Adrenal gland (tissue), 12 donors: Measurements from ENCODE around the gene CCDC88B. TPM values are rescaled to one million over a fixed set of nuclear protein-coding genes. Genes with fewer than 3 reads are reported as not detected.
"Not testable (repeated sequence)": the region's sequence is repeated elsewhere in the genome, so short reads cannot be mapped to it uniquely, and the experiment has no call there.

Experiments used
- DNase-seq, 7 donors: peaks; one replicate each; pipeline ENCODE4 v3.0.0-alpha.2; 2019 to 2020
- H3K27ac ChIP-seq, 5 donors: fragments of 200-600 bp; sonication (generic) in 4 of 5; 1 replicate in 3 of 5; 2 replicates in 2 of 5; pipeline versions ENCODE4 v1.5.1 to v1.8.0; 2016 to 2020; ENCODE audit warnings: mild to moderate bottlenecking in 1 of 5
- H3K27me3 ChIP-seq: fragments of 200-600 bp; 2 replicates; pipeline ENCODE4 v1.8.0; 2021
- H3K36me3 ChIP-seq, 2 donors: fragments of 200-600 bp; replicated peaks in 1 of 2; 1 replicate in 1 of 2; 2 replicates in 1 of 2; pipeline versions ENCODE4 v1.5.1 to v1.8.0; 2018 to 2022
- H3K4me1 ChIP-seq, 2 donors: fragments of 200-600 bp; replicated peaks in 1 of 2; 1 replicate in 1 of 2; 2 replicates in 1 of 2; pipeline versions ENCODE4 v1.5.1 to v1.8.0; 2018 to 2021
- H3K4me3 ChIP-seq, 4 donors: fragments of 200-600 bp; sonication (generic) in 3 of 4; one replicate each; pipeline ENCODE4 v1.5.1; 2016 to 2018
- H3K9me3 ChIP-seq, 3 donors: fragments of 200-600 bp; sonication (generic) in 1 of 3; replicated peaks in 1 of 3; 1 replicate in 2 of 3; 2 replicates in 1 of 3; pipeline versions ENCODE4 v1.5.1 to v1.8.0; 2016 to 2021
- POLR2A ChIP-seq, 2 donors: fragments of 450-650 bp; IDR thresholded peaks; one replicate each; pipeline ENCODE4 v1.6.1; 2017; ENCODE audit warnings: antibody characterized with exemption in 2 of 2, mild to moderate bottlenecking in 2 of 2, moderate library complexity in 1 of 2
- WGBS, 4 donors: extraction: QIAGEN DNeasy Blood & Tissue Kit in 2 of 4; methylation state at CpG; one replicate each; pipeline versions ENCODE4 v1.1.5 to v1.1.7; 2013 to 2017; 5-methylcytosine and 5-hydroxymethylcytosine counted together
- intact Hi-C, 2 donors: fragments of 100-400 bp; cut with DNase I; formaldehyde crosslinking; loops; one replicate each; pipeline versions ENCODE4 v1.14.1 to v1.15.0; 2022 to 2023
- polyA plus RNA-seq, 3 donors: library from polyadenylated mRNA; stranded (reverse); fragments of 200-250 nt in 2 of 3; fragments of 350-450 nt in 1 of 3; fragmentation: Illumina TruSeq in 1 of 3; extraction: RNeasy Lipid Tissue Mini Kit (QIAGEN cat#74804) in 1 of 3; gene quantifications; one replicate each; pipeline ENCODE4 v1.2.3, GENCODE V29; 2013 to 2014
- total RNA-seq, 9 donors: library from RNA; depleted of rRNA in 4 of 9; stranded (reverse); fragments of >200 nt in 4 of 9; fragments of 120-200 nt in 1 of 9; fragmentation: NEBNext Ultra II Directional in 1 of 9; extraction: Animal tissue kit (Norgen Biotek cat#: 25700) in 1 of 9; gene quantifications; one replicate each; pipeline versions ENCODE4 v1.1.0 to v1.2.4, GENCODE V29; 2013 to 2023
- TF ChIP-seq, protein P1 (sequence below), 6 experiments: fragments of 450-650 bp in 4 of 6; fragments of 200-600 bp in 2 of 6; sonication (generic) in 1 of 6; IDR thresholded peaks; 1 replicate in 5 of 6; 2 replicates in 1 of 6; pipeline versions ENCODE4 v1.5.1 to v1.8.0; 2016 to 2021; ENCODE audit warnings: antibody characterized with exemption in 6 of 6, mild to moderate bottlenecking in 2 of 6, moderate library complexity in 1 of 6
- donor health status: healthy with polysubstance abuse.
- donor health status: Bipolar disorder and iron deficiency.
- donor health status: DM: yes; HTN: yes; CAD: no.
- donor health status: DM: no; HTN: no; CAD: no.
- donor health status: DM: no; HTN: no; CAD: no.
- donor health status: DM: yes; HTN: yes; CAD: no.

The CCDC88B gene
- total and polyA plus RNA-seq, 12 donors: 5.1 to 143 (median 14.5) TPM

DNA sequence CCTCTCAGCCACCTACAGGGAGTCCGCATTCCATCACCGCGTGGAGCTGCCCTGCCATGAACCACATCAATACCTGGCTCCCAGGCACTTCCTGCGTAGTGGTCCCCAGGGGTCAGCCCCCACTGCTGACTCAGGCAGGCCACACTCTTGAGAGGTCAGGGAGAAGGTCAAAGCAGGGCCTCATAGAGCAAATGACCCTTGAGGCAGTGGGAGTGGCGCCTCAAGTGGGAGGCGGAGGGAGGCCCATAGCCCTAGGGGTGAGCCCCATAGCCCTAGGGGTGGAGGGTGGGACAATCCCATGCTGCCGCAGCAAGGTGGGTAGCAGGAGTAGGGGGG, 17.1 kb upstream of the CCDC88B start:
- intact Hi-C loops: no loop called here
- no peaks in the 10 kb centered on the region for H3K27me3 ChIP-seq
- H3K4me3 ChIP-seq: no peak overlapping the region
- H3K4me1 ChIP-seq: peaks cover 10 to 11% of the 10 kb centered on the region in 2 donors
- no peaks in the 10 kb centered on the region for H3K9me3 ChIP-seq
- H3K27ac ChIP-seq: peak overlapping the region in 1 of 5 donors; percentile 34
- 82 to 95% (median 85%) methylated on average over 3 to 7 of the region's 7 CpGs for WGBS, 4 donors
- H3K36me3 ChIP-seq: peaks cover 0 to 14% of the 10 kb centered on the region in 2 donors
- DNase-seq: peak in 1 of 7 donors; percentile 8
- TF ChIP-seq POLR2A (IDR thresholded peaks at IDR 0.05): no peak
- TF ChIP-seq, protein P1, sequence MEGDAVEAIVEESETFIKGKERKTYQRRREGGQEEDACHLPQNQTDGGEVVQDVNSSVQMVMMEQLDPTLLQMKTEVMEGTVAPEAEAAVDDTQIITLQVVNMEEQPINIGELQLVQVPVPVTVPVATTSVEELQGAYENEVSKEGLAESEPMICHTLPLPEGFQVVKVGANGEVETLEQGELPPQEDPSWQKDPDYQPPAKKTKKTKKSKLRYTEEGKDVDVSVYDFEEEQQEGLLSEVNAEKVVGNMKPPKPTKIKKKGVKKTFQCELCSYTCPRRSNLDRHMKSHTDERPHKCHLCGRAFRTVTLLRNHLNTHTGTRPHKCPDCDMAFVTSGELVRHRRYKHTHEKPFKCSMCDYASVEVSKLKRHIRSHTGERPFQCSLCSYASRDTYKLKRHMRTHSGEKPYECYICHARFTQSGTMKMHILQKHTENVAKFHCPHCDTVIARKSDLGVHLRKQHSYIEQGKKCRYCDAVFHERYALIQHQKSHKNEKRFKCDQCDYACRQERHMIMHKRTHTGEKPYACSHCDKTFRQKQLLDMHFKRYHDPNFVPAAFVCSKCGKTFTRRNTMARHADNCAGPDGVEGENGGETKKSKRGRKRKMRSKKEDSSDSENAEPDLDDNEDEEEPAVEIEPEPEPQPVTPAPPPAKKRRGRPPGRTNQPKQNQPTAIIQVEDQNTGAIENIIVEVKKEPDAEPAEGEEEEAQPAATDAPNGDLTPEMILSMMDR (IDR thresholded peaks at IDR 0.05): no peak

DNA sequence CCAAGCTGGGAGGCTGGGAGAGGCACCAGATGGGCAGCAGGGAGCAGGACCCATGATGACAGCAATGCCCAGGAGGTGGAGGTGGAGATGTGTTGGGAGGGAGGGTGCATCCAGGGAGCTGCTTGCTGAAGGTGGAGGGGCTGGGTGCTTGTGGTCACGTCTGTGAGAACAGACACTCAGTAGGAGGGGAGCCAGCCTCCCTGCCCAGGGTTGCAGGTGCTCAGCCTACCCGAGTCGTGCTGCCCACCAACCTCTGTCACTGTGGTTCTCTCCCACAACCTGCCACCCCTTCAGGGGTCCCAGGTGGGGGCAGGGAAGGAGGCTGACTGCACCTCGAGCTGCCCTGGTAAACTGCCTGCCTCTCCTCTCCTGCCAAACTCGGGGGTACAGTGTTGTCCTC, 16.6 kb upstream of the CCDC88B start:
- intact Hi-C loops: no loop called here
- WGBS, 4 donors: 42 to 70% (median 67%) methylated on average over 2 to 5 of the region's 5 CpGs
- Histone ChIP-seq H3K27me3 (no peaks in the 10 kb centered on the region), H3K9me3 (no peaks in the 10 kb centered on the region), H3K36me3 (peaks cover 0 to 14% of the 10 kb centered on the region in 2 donors), H3K4me3 (no peak overlapping the region), H3K4me1 (peaks cover 10 to 11% of the 10 kb centered on the region in 2 donors), H3K27ac (peak overlapping the region in 2 of 5 donors; percentile 34 to 44)
- DNase-seq: no peak
- TF ChIP-seq, protein P1 (IDR thresholded peaks at IDR 0.05): no peak
- TF ChIP-seq POLR2A (IDR thresholded peaks at IDR 0.05): no peak

DNA sequence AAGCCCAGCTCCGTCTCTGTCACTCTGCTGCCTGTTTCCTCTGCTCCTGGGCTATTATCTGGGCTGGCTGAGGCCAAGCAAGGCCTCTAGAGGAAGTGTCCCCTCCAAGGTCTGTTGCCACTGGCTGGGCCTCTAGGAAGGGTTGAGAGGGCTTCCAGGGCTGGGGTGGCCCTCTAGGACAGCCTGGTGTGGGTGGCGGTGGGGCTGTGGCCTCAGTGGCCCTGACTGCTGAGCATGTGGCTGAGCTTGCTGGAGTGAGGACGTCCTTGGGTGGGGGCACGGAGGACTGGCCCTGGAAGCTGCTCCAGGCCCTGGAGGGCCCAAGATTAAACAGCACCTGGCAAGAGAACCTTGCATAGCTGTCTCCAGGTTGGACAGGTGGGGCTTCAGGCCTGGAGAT, 16.0 kb upstream of the CCDC88B start:
- Histone ChIP-seq H3K27ac (peak overlapping the region in 4 of 5 donors; percentile 43 to 64 (median 46)), H3K36me3 (peaks cover 0 to 14% of the 10 kb centered on the region in 2 donors)
- WGBS, 4 donors: 49 to 78% (median 58%) methylated on average over 1 to 4 of the region's 4 CpGs
- H3K9me3 ChIP-seq, H3K27me3 ChIP-seq, H3K4me3 ChIP-seq, intact Hi-C loops, H3K4me1 ChIP-seq: not testable (repeated sequence)
- DNase-seq: peak in 2 of 7 donors; percentile 19 to 27

DNA sequence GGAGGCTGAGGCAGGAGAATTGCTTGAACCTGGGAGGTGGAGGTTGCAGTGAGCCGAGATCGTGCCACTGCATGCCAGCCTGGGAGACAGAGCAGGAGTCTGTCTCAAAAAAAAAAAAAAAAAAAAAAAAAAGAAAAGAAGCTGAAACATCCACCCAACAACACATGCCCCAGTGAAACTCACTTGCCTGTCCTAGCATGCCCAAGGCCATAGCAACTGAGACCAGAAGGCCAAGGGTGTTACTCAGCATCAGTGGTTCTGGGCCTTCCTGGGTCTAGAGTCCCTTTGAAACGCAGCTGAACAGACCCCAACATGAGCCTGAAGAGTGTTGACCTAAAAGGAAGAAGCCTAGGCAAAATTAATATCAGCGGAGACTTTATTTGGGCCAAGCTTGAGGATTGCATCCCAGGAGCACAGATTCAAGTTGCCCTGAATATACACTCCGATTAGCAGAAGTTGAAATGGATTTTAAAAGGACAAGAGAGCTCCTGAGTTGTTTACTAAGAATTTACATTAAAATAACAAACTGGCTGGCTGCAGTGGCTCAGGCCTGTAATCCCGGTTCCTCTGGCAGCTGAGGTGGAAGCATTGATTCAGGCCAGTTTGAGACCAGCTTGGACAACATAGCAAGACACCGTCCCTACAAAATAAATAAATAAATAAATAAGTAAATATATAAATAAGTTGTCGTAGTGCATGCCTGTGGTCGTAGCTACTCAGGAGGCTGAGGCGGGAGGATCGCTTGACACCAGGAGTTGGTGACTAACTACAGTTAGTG, 15.1 kb upstream of the CCDC88B start:
- H3K36me3 ChIP-seq: peaks cover 0 to 14% of the 10 kb centered on the region in 2 donors
- peak in 1 of 7 donors; percentile 43 for DNase-seq
- TF ChIP-seq POLR2A (IDR thresholded peaks at IDR 0.05): no peak
- TF ChIP-seq, protein P1 (IDR thresholded peaks at IDR 0.05): no peak
- no peaks in the 10 kb centered on the region for H3K9me3 ChIP-seq
- whole genome bisulfite sequencing, 4 donors: 75 to 82% (median 78%) methylated on average over 11 of the region's 11 CpGs
- no peaks in the 10 kb centered on the region for H3K4me1 ChIP-seq
- no peak overlapping the region for H3K4me3 ChIP-seq
- no peaks in the 10 kb centered on the region for H3K27me3 ChIP-seq
- intact Hi-C loops: no loop called here
- peak overlapping the region in 2 of 5 donors; percentile 44 to 64 for H3K27ac ChIP-seq

DNA sequence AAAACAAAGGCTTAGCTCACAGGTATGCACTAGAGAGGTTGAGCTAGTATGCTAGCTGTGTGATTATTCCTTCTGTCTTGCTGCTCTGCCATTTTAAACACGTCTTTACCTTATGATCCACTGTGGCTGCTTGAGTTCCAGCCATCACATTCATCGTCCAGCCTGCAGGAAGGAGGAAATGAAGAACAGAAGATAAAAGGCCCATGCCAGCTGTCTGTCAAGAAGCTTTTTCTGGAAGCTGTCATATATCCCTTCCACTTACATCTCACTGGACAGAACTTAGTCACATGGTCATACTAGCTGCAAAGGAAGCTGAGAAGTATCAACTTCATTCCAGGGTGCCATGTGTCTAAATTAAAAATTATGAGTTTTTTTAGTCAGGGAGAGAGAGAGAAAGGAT, 12.6 kb upstream of the CCDC88B start:
- Histone ChIP-seq H3K4me3 (no peak overlapping the region), H3K36me3 (peaks cover 0 to 5% of the 10 kb centered on the region in 2 donors), H3K4me1 (peaks cover 8 to 14% of the 10 kb centered on the region in 2 donors), H3K27ac (no peak overlapping the region), H3K9me3 (no peaks in the 10 kb centered on the region), H3K27me3 (no peaks in the 10 kb centered on the region)
- no peak for DNase-seq
- TF ChIP-seq, protein P1 (IDR thresholded peaks at IDR 0.05): no peak
- TF ChIP-seq POLR2A (IDR thresholded peaks at IDR 0.05): no peak
- WGBS, 4 donors: 86 to 90% (median 88%) methylated on average over 2 of the region's 2 CpGs
- intact Hi-C loops: no loop called here
